ENCODE measurements around the gene CXXC1. TPM values are rescaled to one million over a fixed set of nuclear protein-coding genes. Genes with fewer than 3 reads are reported as not detected.

The CXXC1 gene
- total and polyA plus RNA-seq, 2 donors (not counting 1 experiment from before 2014, with no cell fraction given): 19.4 to 32.9 TPM

- Histone ChIP-seq H3K4me2 (ENCODE audit: extremely low read depth, insufficient read depth, low read length) (no peak overlapping the region), H3K36me3 (ENCODE audit: control insufficient read depth, insufficient read depth, low read length) (peaks cover 39% of the 10 kb centered on the region), H4K20me1 (ENCODE audit: control insufficient read depth, extremely low read depth, insufficient read depth, low read length) (no peaks in the 10 kb centered on the region), H3K9me3 (ENCODE audit: control insufficient read depth, insufficient read depth, low read depth, low read length) (no peaks in the 10 kb centered on the region), H3K4me3 (replicated peaks in 1 of 4; ENCODE audit: control extremely low read depth in 1 of 4, insufficient read depth in 1 of 4, low read depth in 3 of 4, low read length in 4 of 4) (no peak overlapping the region), H3K27ac (ENCODE audit: insufficient read depth, low read length) (no peak overlapping the region), H3K27me3 (ENCODE audit: control insufficient read depth, insufficient read depth, low read length) (no peaks in the 10 kb centered on the region), H3K4me1 (ENCODE audit: control insufficient read depth, extremely low read depth, insufficient read depth, low read length) (peaks cover 2% of the 10 kb centered on the region), H3K9ac (ENCODE audit: insufficient read depth, low read length) (no peak overlapping the region), H3K79me2 (ENCODE audit: control insufficient read depth, insufficient read depth, low read length) (peaks cover 30% of the 10 kb centered on the region), H2AFZ (ENCODE audit: low read length) (no peak overlapping the region)
- no peak for DNase-seq (ENCODE audit: low read depth in 2 of 2)
- TF ChIP-seq EZH2 (IDR thresholded peaks at IDR 0.05; ENCODE audit: low read length, missing control alignments) (no peak), CTCF (conservative IDR thresholded peaks at IDR 0.05 in 1 of 2, IDR thresholded peaks at IDR 0.05 in 1 of 2; ENCODE audit: low read depth in 1 of 2, low read length in 2 of 2) (no peak)
Observed at GRCh38 chr18:50276452-50276851, 11.0 kb downstream of the CXXC1 start.

- H3K9me3 ChIP-seq (ENCODE audit: control insufficient read depth, insufficient read depth, low read depth, low read length): no peaks in the 10 kb centered on the region
- H3K27ac ChIP-seq (ENCODE audit: insufficient read depth, low read length): no peak overlapping the region
- H3K79me2 ChIP-seq (ENCODE audit: control insufficient read depth, insufficient read depth, low read length): peaks cover 23% of the 10 kb centered on the region
- H3K4me1 ChIP-seq (ENCODE audit: control insufficient read depth, extremely low read depth, insufficient read depth, low read length): peaks cover 2% of the 10 kb centered on the region
- DNase-seq (ENCODE audit: low read depth in 2 of 2): no peak
- H2AFZ ChIP-seq (ENCODE audit: low read length): no peak overlapping the region
- H3K4me3 ChIP-seq (replicated peaks in 1 of 4; ENCODE audit: control extremely low read depth in 1 of 4, insufficient read depth in 1 of 4, low read depth in 3 of 4, low read length in 4 of 4): no peak overlapping the region
- TF ChIP-seq EZH2 (IDR thresholded peaks at IDR 0.05; ENCODE audit: low read length, missing control alignments): no peak
- TF ChIP-seq CTCF (conservative IDR thresholded peaks at IDR 0.05 in 1 of 2, IDR thresholded peaks at IDR 0.05 in 1 of 2; ENCODE audit: low read depth in 1 of 2, low read length in 2 of 2): no peak
- H3K36me3 ChIP-seq (ENCODE audit: control insufficient read depth, insufficient read depth, low read length): peaks cover 39% of the 10 kb centered on the region
- H3K4me2 ChIP-seq (ENCODE audit: extremely low read depth, insufficient read depth, low read length): no peak overlapping the region
- H3K27me3 ChIP-seq (ENCODE audit: control insufficient read depth, insufficient read depth, low read length): no peaks in the 10 kb centered on the region
- no peak overlapping the region for H3K9ac ChIP-seq (ENCODE audit: insufficient read depth, low read length)
- no peaks in the 10 kb centered on the region for H4K20me1 ChIP-seq (ENCODE audit: control insufficient read depth, extremely low read depth, insufficient read depth, low read length)
Observed at GRCh38 chr18:50275503-50276036, 11.9 kb downstream of the CXXC1 start.

- no peak overlapping the region for H3K9ac ChIP-seq (ENCODE audit: insufficient read depth, low read length)
- no peak overlapping the region for H2AFZ ChIP-seq (ENCODE audit: low read length)
Observed at GRCh38 chr18:50274941-50275340, 12.6 kb downstream of the CXXC1 start.

More at GRCh38 chr18:50274941-50275340, 12.6 kb downstream of the CXXC1 start:
- H3K4me2 ChIP-seq (ENCODE audit: extremely low read depth, insufficient read depth, low read length): no peak overlapping the region
- H3K79me2 ChIP-seq (ENCODE audit: control insufficient read depth, insufficient read depth, low read length): peaks cover 17% of the 10 kb centered on the region
- no peaks in the 10 kb centered on the region for H3K27me3 ChIP-seq (ENCODE audit: control insufficient read depth, insufficient read depth, low read length)
- H3K4me1 ChIP-seq (ENCODE audit: control insufficient read depth, extremely low read depth, insufficient read depth, low read length): peaks cover 1% of the 10 kb centered on the region
- H3K27ac ChIP-seq (ENCODE audit: insufficient read depth, low read length): no peak overlapping the region
- H3K4me3 ChIP-seq (replicated peaks in 1 of 4; ENCODE audit: control extremely low read depth in 1 of 4, insufficient read depth in 1 of 4, low read depth in 3 of 4, low read length in 4 of 4): no peak overlapping the region
- no peaks in the 10 kb centered on the region for H3K9me3 ChIP-seq (ENCODE audit: control insufficient read depth, insufficient read depth, low read depth, low read length)
- no peak for DNase-seq (ENCODE audit: low read depth in 2 of 2)
- peaks cover 41% of the 10 kb centered on the region for H3K36me3 ChIP-seq (ENCODE audit: control insufficient read depth, insufficient read depth, low read length)
- TF ChIP-seq EZH2 (IDR thresholded peaks at IDR 0.05; ENCODE audit: low read length, missing control alignments) (no peak), CTCF (conservative IDR thresholded peaks at IDR 0.05 in 1 of 2, IDR thresholded peaks at IDR 0.05 in 1 of 2; ENCODE audit: low read depth in 1 of 2, low read length in 2 of 2) (no peak)
- no peaks in the 10 kb centered on the region for H4K20me1 ChIP-seq (ENCODE audit: control insufficient read depth, extremely low read depth, insufficient read depth, low read length)

Measured in fibroblast of lung (primary cell).